HepG2 (cell line): ENCODE measurements around the gene LPIN3. TPM values are rescaled to one million over a fixed set of nuclear protein-coding genes. Genes with fewer than 3 reads are reported as not detected.

Experiments used
- CENPX ChIP-seq: sonication (generic); formaldehyde crosslinking; IDR thresholded peaks from 2 replicates; pipeline ENCODE4 v1.9.0; 2021; ENCODE audit warnings: mild to moderate bottlenecking, missing genetic modification reagents, moderate library complexity
- CREB1 ChIP-seq, 2 experiments: fragments of 450-650 bp in 1 of 2; IDR thresholded peaks; 2 replicates each; pipeline ENCODE4 v1.6.1; 2016 to 2017; ENCODE audit warnings: control low read depth in 1 of 2, mild to moderate bottlenecking in 1 of 2, missing compliant biosample characterization in 1 of 2, missing genetic modification characterization in 1 of 2
- DPF2 ChIP-seq: sonication (generic); formaldehyde crosslinking; IDR thresholded peaks from 2 replicates; pipeline ENCODE4 v1.4.0; 2020; ENCODE audit warnings: mild to moderate bottlenecking, low read depth, missing genetic modification reagents, borderline replicate concordance
- FIP1L1 ChIP-seq: fragments of 200-400 bp; formaldehyde crosslinking; IDR thresholded peaks from 2 replicates; pipeline ENCODE4 v1.6.1; 2018; ENCODE audit warnings: low read depth, mild to moderate bottlenecking, low read length, moderate library complexity, borderline replicate concordance; ENCODE audit not compliant: insufficient read depth
- HCFC1 ChIP-seq: fragments of 150-350 bp; IDR thresholded peaks from 2 replicates; pipeline ENCODE4 v1.6.1; 2014; ENCODE audit warnings: low read depth, low read length
- HNRNPL ChIP-seq: fragments of 200-400 bp; formaldehyde crosslinking; IDR thresholded peaks from 2 replicates; pipeline ENCODE4 v1.6.1; 2017; ENCODE audit warnings: mild to moderate bottlenecking, low read depth, low read length
- ZNF253 ChIP-seq: sonication (generic); formaldehyde crosslinking; IDR thresholded peaks from 2 replicates; pipeline ENCODE4 v1.8.0; 2022; ENCODE audit warnings: mild to moderate bottlenecking, missing genetic modification reagents, borderline replicate concordance
- ZNF530 ChIP-seq: sonication (generic); formaldehyde crosslinking; IDR thresholded peaks from 2 replicates; pipeline ENCODE4 v1.5.0; 2020; ENCODE audit warnings: low read depth, mild to moderate bottlenecking, missing genetic modification reagents
- ZNF652 ChIP-seq: IDR thresholded peaks from 2 replicates; pipeline ENCODE4 v1.6.1; 2016; ENCODE audit warnings: low read depth, borderline replicate concordance
- ZNF776 ChIP-seq: sonication (generic); formaldehyde crosslinking; IDR thresholded peaks from 2 replicates; pipeline ENCODE4 v1.4.0; 2020; ENCODE audit warnings: mild to moderate bottlenecking, missing genetic modification reagents
- ZNF790 ChIP-seq: sonication (generic); formaldehyde crosslinking; IDR thresholded peaks from 2 replicates; pipeline ENCODE4 v1.8.0; 2022; ENCODE audit warnings: missing genetic modification reagents, mild to moderate bottlenecking, borderline replicate concordance
- polyA plus RNA-seq, 8 experiments: library from polyadenylated mRNA; depleted of rRNA in 3 of 8; stranded (reverse) in 7 of 8; unstranded in 1 of 8; fragments of >200 nt; fragmentation: Illumina TruSeq in 4 of 8; extraction: Trizol in 4 of 8; gene quantifications; 2 replicates each; pipeline versions ENCODE4 v1.2.1 to v1.2.3, GENCODE V29; 2011 to 2016; ENCODE audit warnings: low read depth in 4 of 8, missing spikeins in 1 of 8, mixed read lengths in 1 of 8; ENCODE audit not compliant: insufficient read depth in 1 of 8
- total RNA-seq, 5 experiments: library from RNA; depleted of rRNA; stranded (reverse); fragments of >200 nt; fragmentation: Illumina TruSeq; extraction: Trizol; gene quantifications; 2 replicates each; pipeline ENCODE4 v1.2.3, GENCODE V29; 2016; ENCODE audit warnings: low read depth in 1 of 5
- TF ChIP-seq, protein P1 (sequence below): sonication (generic); formaldehyde crosslinking; IDR thresholded peaks from 2 replicates; pipeline ENCODE4 v1.5.1; 2020; ENCODE audit warnings: mild to moderate bottlenecking, missing genetic modification reagents
- TF ChIP-seq, protein P2 (sequence below): sonication (generic); formaldehyde crosslinking; IDR thresholded peaks from 2 replicates; pipeline ENCODE4 v1.5.0; 2020; ENCODE audit warnings: mild to moderate bottlenecking, low read depth, missing genetic modification reagents, borderline replicate concordance
- TF ChIP-seq, protein P3 (sequence below): sonication (generic); formaldehyde crosslinking; IDR thresholded peaks from 2 replicates; pipeline ENCODE4 v1.4.0; 2020; ENCODE audit warnings: mild to moderate bottlenecking, missing genetic modification reagents

Gene LPIN3
- total and polyA plus RNA-seq, 2 of the 13 experiments (the other 11 are each of a cell fraction or from before 2014, with no cell fraction given): 14.2 to 28.6 TPM

DNA sequence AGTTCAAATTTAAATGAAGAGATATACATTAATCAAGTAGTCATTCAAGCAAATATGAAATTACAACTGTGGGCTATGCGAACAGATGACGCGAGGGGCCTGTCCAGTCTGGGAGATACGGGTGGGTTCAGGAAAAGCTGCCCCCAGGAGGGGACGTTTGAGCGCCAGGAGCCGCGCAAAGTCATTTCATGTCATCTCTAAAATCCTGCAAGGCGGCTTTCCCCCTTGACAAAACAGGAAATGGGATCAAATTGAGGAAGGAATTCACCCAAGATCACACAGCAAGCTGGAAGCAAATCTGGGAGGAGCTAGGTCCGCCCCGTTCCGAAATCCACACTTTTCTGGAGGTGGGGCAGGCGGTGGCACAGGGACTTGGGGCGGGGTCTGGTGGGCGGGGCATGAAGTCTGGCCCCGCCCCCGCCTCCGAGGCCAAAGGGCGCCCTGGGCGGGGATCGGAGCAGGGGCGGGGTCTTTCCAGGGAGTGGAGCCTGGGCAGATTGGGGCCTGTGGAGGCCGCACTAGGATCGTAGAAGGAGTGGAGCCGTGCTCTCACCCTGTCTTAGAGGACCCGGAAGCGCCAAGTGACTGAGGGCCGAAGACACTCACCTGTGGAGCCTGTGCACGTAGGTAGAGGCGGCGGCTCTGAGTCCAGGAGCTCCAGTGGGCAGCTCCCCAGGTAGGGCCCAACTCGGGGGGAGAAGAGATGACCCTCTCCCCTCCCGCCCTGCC lies at the start of gene LPIN3 (continued):
- TF ChIP-seq, protein P1, sequence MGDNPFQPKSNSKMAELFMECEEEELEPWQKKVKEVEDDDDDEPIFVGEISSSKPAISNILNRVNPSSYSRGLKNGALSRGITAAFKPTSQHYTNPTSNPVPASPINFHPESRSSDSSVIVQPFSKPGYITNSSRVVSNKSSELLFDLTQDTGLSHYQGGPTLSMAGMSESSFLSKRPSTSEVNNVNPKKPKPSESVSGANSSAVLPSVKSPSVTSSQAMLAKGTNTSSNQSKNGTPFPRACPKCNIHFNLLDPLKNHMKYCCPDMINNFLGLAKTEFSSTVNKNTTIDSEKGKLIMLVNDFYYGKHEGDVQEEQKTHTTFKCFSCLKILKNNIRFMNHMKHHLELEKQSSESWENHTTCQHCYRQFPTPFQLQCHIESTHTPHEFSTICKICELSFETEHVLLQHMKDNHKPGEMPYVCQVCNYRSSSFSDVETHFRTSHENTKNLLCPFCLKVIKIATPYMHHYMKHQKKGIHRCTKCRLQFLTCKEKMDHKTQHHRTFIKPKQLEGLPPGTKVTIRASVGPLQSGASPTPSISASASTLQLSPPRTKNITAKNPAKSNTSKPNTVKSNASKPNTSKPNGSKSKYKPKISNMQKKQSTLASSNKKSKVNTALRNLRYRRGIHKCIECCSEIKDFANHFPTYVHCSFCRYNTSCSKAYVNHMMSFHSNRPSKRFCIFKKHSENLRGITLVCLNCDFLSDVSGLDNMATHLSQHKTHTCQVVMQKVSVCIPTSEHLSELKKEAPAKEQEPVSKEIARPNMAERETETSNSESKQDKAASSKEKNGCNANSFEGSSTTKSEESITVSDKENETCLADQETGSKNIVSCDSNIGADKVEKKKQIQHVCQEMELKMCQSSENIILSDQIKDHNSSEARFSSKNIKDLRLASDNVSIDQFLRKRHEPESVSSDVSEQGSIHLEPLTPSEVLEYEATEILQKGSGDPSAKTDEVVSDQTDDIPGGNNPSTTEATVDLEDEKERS (CRISPR knock-in tag): peak; percentile 91
- TF ChIP-seq CENPX (CRISPR knock-in tag) (no peak), ZNF530 (CRISPR knock-in tag) (no peak), DPF2 (0 out of 2 replicates have a peak, but pooled peaks have one; percentile 54), ZNF652 (CRISPR knock-in tag) (0 out of 2 replicates have a peak, but pooled peaks have one; percentile 23), FIP1L1 (no peak), HCFC1 (no peak), ZNF776 (0 out of 2 replicates have a peak, but pooled peaks have one; percentile 64), HNRNPL (0 out of 2 replicates have a peak, but pooled peaks have one; percentile 2), ZNF253 (CRISPR knock-in tag) (no peak), ZNF790 (CRISPR knock-in tag) (no peak), CREB1 (IDR thresholded peaks at IDR 0.05) (peak; percentile 12; the same call in 1 of the 2 replicates), CREB1 (CRISPR knock-in tag; IDR thresholded peaks at IDR 0.05) (no peak)
- TF ChIP-seq, protein P2, sequence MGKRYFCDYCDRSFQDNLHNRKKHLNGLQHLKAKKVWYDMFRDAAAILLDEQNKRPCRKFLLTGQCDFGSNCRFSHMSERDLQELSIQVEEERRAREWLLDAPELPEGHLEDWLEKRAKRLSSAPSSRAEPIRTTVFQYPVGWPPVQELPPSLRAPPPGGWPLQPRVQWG (CRISPR knock-in tag): no peak
- TF ChIP-seq, protein P3, sequence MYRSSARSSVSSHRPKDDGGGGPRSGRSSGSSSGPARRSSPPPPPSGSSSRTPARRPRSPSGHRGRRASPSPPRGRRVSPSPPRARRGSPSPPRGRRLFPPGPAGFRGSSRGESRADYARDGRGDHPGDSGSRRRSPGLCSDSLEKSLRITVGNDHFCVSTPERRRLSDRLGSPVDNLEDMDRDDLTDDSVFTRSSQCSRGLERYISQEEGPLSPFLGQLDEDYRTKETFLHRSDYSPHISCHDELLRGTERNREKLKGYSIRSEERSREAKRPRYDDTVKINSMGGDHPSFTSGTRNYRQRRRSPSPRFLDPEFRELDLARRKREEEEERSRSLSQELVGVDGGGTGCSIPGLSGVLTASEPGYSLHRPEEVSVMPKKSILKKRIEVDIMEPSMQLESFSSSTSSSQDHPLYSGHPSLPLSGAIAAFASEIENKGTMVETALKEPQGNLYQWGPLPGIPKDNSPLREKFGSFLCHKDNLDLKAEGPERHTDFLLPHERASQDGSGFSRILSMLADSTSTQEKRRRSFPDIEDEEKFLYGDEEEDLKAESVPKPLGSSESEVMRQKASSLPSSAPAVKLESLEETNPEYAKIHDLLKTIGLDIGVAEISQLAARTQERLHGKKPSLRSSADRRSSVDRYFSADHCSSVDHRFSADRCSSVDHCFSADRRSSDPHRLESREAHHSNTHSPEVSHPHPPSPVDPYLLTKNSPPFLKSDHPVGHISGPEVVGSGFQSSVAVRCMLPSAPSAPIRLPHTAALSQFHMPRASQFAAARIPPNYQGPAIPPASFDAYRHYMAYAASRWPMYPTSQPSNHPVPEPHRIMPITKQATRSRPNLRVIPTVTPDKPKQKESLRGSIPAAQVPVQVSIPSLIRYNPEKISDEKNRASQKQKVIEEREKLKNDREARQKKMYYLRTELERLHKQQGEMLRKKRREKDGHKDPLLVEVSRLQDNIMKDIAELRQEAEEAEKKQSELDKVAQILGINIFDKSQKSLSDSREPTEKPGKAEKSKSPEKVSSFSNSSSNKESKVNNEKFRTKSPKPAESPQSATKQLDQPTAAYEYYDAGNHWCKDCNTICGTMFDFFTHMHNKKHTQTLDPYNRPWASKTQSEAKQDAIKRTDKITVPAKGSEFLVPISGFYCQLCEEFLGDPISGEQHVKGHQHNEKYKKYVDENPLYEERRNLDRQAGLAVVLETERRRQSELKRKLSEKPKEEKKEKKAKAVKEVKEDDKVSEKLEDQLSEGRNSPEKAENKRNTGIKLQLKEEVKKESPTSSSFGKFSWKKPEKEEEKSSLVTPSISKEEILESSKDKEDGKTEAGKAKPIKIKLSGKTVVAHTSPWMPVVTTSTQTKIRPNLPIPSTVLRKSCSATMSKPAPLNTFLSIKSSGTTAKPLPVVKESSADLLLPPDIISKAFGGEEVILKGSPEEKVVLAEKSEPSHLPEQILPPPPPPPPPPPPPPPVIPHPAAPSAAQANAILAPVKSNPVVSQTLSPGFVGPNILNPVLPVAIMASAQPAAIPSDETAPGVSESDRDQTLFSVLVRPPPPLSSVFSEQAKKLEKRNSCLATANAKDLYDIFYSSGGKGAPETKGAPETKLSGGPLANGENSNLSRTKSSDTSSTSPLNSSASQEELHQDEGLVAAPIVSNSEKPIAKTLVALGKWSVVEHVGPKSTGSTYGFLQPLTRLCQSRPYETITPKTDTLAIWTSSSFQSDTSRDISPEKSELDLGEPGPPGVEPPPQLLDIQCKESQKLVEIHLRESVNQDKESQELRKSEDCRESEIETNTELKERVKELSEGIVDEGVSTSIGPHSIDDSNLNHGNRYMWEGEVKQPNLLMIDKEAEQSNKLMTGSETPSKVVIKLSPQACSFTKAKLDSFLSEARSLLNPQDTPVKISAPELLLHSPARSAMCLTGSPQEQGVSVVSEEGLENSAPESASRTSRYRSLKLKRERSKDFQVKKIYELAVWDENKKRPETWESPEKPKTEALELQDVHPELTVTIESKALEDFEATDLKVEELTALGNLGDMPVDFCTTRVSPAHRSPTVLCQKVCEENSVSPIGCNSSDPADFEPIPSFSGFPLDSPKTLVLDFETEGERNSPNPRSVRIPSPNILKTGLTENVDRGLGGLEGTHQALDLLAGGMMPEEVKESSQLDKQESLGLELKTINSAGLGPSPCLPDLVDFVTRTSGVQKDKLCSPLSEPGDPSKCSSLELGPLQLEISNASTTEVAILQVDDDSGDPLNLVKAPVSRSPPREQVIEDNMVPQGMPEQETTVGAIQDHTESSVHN (CRISPR knock-in tag): 0 out of 2 replicates have a peak, but pooled peaks have one; percentile 30
